HepG2 (cell line): ENCODE measurements around the gene GPR87. TPM values are rescaled to one million over a fixed set of nuclear protein-coding genes. Genes with fewer than 3 reads are reported as not detected.

Experiments
- ATAC-seq: fragments of 200-7000 bp; cut with Tn5 transposase; 3 replicates; pipeline ENCODE4 v1.9.1; 2020; ENCODE audit warnings: mild to moderate bottlenecking, moderate library complexity
- BruUV-seq: library from RNA; stranded (reverse); fragments of 400-500 nt; replicated peaks from 2 replicates; lab custom pipeline; 2021; lab: Mats Ljungman, UMichigan
- CTCF ChIA-PET: fragments of 300-600 bp; formaldehyde crosslinking; extraction: SDS; loops from one replicate; lab custom pipeline; 2021; ENCODE audit warnings: low total read pairs, inconsistent platforms, low intra/inter-chr PET ratio; lab: Yijun Ruan, JAX
- POLR2A ChIA-PET: fragments of 350-600 bp; sonication (Branson Sonifier 250); formaldehyde crosslinking; loops from one replicate; lab custom pipeline; 2020; ENCODE audit warnings: antibody characterized with exemption, inconsistent platforms; lab: Yijun Ruan, JAX
- DNase-seq: peaks from one replicate; pipeline ENCODE4 v3.0.0-alpha.2; 2015; ENCODE audit warnings: low spot score
- FAIRE-seq: peaks from 3 replicates; lab custom pipeline; 2011; peaks lifted over from hg19 to GRCh38; lab: Jason Lieb, UNC
- H2AFZ ChIP-seq: one replicate; pipeline ENCODE4 v1.6.1; 2011; ENCODE audit warnings: low read length, inconsistent platforms
- H3K27ac ChIP-seq: fragments of 300-600 bp; 3 replicates; pipeline ENCODE4 v1.8.0; 2011; ENCODE audit warnings: mixed run types, mild to moderate bottlenecking, mixed read lengths, low read length, inconsistent platforms; ENCODE audit not compliant: insufficient read depth; ENCODE audit errors: extremely low read length
- H3K27me3 ChIP-seq, 2 experiments: fragments of 200-600 bp in 1 of 2; 2 replicates in 1 of 2; 3 replicates in 1 of 2; pipeline versions ENCODE4 v1.6.0 to v1.8.0; 2011; ENCODE audit warnings: low read length in 2 of 2, mild to moderate bottlenecking in 2 of 2, moderate library complexity in 2 of 2, inconsistent platforms in 1 of 2; ENCODE audit not compliant: insufficient read depth in 2 of 2, control insufficient read depth in 1 of 2
- H3K36me3 ChIP-seq, 2 experiments: fragments of 200-600 bp in 1 of 2; replicated peaks in 1 of 2; 2 replicates in 1 of 2; 3 replicates in 1 of 2; pipeline versions ENCODE4 v1.5.1 to v1.8.0; 2011; ENCODE audit warnings: low read length in 2 of 2, inconsistent platforms in 1 of 2; ENCODE audit not compliant: insufficient read depth in 2 of 2, control insufficient read depth in 1 of 2
- H3K4me1 ChIP-seq: 2 replicates; pipeline ENCODE4 v1.5.1; 2012; ENCODE audit warnings: low read length, inconsistent platforms; ENCODE audit not compliant: insufficient read depth
- H3K4me2 ChIP-seq: 2 replicates; pipeline ENCODE4 v1.6.0; 2011; ENCODE audit warnings: low read depth, low read length, inconsistent platforms
- H3K4me3 ChIP-seq, 3 experiments: fragments of 200-600 bp in 1 of 3; sonication (generic), shearing (Covaris generic) in 1 of 3; replicated peaks in 1 of 3; 2 replicates each; pipeline ENCODE4 v1.5.1; 2011 to 2016; ENCODE audit warnings: low read length in 3 of 3, inconsistent platforms in 2 of 3, low read depth in 2 of 3, mild to moderate bottlenecking in 2 of 3, control low read depth in 1 of 3, mixed read lengths in 1 of 3; ENCODE audit not compliant: insufficient read depth in 1 of 3
- H3K79me2 ChIP-seq: one replicate; pipeline ENCODE4 v1.6.1; 2011; ENCODE audit warnings: low read length, inconsistent platforms; ENCODE audit not compliant: insufficient read depth
- H3K9ac ChIP-seq: 2 replicates; pipeline ENCODE4 v1.6.0; 2011; ENCODE audit warnings: mild to moderate bottlenecking, low read depth, low read length, inconsistent platforms; ENCODE audit not compliant: insufficient read depth
- H3K9me3 ChIP-seq: 2 replicates; pipeline ENCODE4 v1.5.1; 2012; ENCODE audit warnings: mild to moderate bottlenecking, low read length
- H4K20me1 ChIP-seq: 2 replicates; pipeline ENCODE4 v1.6.0; 2011; ENCODE audit warnings: inconsistent platforms, mild to moderate bottlenecking, low read length, moderate library complexity; ENCODE audit not compliant: insufficient read depth
- IRX3 ChIP-seq: sonication (generic); formaldehyde crosslinking; IDR thresholded peaks from 2 replicates; pipeline ENCODE4 v1.8.1; 2023; ENCODE audit warnings: mild to moderate bottlenecking, low read depth, missing genetic modification reagents, borderline replicate concordance
- LBX2 ChIP-seq: sonication (generic); formaldehyde crosslinking; IDR thresholded peaks from 2 replicates; pipeline ENCODE4 v1.5.0; 2020; ENCODE audit warnings: missing genetic modification reagents, mild to moderate bottlenecking, borderline replicate concordance
- LCORL ChIP-seq, 2 experiments: fragments of 450-650 bp in 1 of 2; sonication (generic) in 1 of 2; formaldehyde crosslinking in 1 of 2; IDR thresholded peaks; 2 replicates each; pipeline versions ENCODE4 v1.5.0 to v1.6.1; 2017 to 2020; ENCODE audit warnings: antibody characterized with exemption in 1 of 2, missing genetic modification reagents in 1 of 2
- MED13 ChIP-seq: sonication (generic); formaldehyde crosslinking; IDR thresholded peaks from 2 replicates; pipeline ENCODE4 v1.5.0; 2020; ENCODE audit warnings: missing genetic modification reagents
- MTF2 ChIP-seq: sonication (generic); formaldehyde crosslinking; IDR thresholded peaks from 2 replicates; pipeline ENCODE4 v1.5.0; 2020; ENCODE audit warnings: missing genetic modification reagents, borderline replicate concordance
- NR1H2 ChIP-seq: sonication (generic); formaldehyde crosslinking; IDR thresholded peaks from 2 replicates; pipeline ENCODE4 v1.8.1; 2022; ENCODE audit warnings: low read depth, missing genetic modification reagents, borderline replicate concordance
- ZNF574 ChIP-seq: sonication (generic); formaldehyde crosslinking; IDR thresholded peaks from 2 replicates; pipeline ENCODE4 v1.4.0; 2020; ENCODE audit warnings: missing genetic modification reagents
- whole genome bisulfite sequencing: methylation state at CpG from one replicate; pipeline ENCODE4 v1.1.6; 2017; ENCODE audit warnings: low lambda C conversion rate; 5-methylcytosine and 5-hydroxymethylcytosine counted together
- in situ Hi-C: cut with HindIII; loops from 2 replicates; pipeline ENCODE4 v1.10.0; 2017; ENCODE audit warnings: low pct_unique_long_range_greater_than_20kb; ENCODE audit not compliant: extremely low pct_ligation_motif_present
- intact Hi-C: fragments of 100-400 bp; cut with micrococcal nuclease; formaldehyde crosslinking; loops from one replicate; pipeline ENCODE4 v1.10.0; 2022; ENCODE audit not compliant: unreplicated experiment
- polyA plus RNA-seq, 8 experiments: library from polyadenylated mRNA; depleted of rRNA in 3 of 8; stranded (reverse) in 7 of 8; unstranded in 1 of 8; fragments of >200 nt; fragmentation: Illumina TruSeq in 4 of 8; extraction: Trizol in 4 of 8; gene quantifications; 2 replicates each; pipeline versions ENCODE4 v1.2.1 to v1.2.3, GENCODE V29; 2011 to 2016; ENCODE audit warnings: low read depth in 4 of 8, missing spikeins in 1 of 8, mixed read lengths in 1 of 8; ENCODE audit not compliant: insufficient read depth in 1 of 8
- total RNA-seq, 5 experiments: library from RNA; depleted of rRNA; stranded (reverse); fragments of >200 nt; fragmentation: Illumina TruSeq; extraction: Trizol; gene quantifications; 2 replicates each; pipeline ENCODE4 v1.2.3, GENCODE V29; 2016; ENCODE audit warnings: low read depth in 1 of 5
- TF ChIP-seq, protein P1 (sequence below): sonication (generic); formaldehyde crosslinking; IDR thresholded peaks from 2 replicates; pipeline ENCODE4 v1.8.0; 2022; ENCODE audit warnings: low read depth, missing genetic modification reagents
- TF ChIP-seq, protein P2 (sequence below): sonication (generic); formaldehyde crosslinking; IDR thresholded peaks from 2 replicates; pipeline ENCODE4 v1.4.0; 2020; ENCODE audit warnings: mild to moderate bottlenecking, missing genetic modification reagents

The GPR87 gene
- total and polyA plus RNA-seq, 2 of the 13 experiments (the other 11 are each of a cell fraction or from before 2014, with no cell fraction given): not detected

DNA sequence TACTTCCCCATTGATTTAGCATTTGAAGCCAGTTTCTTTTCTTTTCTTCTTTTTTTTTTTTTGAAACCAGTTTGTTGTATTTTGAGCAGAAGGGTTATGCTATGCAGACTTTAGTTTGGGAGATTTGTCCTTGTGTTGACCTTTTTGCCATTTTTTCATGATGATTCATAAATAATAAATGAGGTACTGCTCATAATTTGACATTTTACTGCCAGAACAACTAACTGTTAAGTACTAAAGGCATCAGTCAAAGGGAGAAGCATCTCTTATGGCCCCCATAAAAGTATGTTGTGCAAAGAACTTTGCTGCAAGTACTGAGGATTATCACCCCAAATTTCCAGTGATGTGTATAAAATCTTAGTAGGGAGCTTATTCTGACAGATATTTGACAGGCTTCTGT is 1.7 kb upstream of the GPR87 start (continued):
- TF ChIP-seq ZNF574 (no peak), IRX3 (CRISPR knock-in tag) (no peak)
- TF ChIP-seq, protein P1, sequence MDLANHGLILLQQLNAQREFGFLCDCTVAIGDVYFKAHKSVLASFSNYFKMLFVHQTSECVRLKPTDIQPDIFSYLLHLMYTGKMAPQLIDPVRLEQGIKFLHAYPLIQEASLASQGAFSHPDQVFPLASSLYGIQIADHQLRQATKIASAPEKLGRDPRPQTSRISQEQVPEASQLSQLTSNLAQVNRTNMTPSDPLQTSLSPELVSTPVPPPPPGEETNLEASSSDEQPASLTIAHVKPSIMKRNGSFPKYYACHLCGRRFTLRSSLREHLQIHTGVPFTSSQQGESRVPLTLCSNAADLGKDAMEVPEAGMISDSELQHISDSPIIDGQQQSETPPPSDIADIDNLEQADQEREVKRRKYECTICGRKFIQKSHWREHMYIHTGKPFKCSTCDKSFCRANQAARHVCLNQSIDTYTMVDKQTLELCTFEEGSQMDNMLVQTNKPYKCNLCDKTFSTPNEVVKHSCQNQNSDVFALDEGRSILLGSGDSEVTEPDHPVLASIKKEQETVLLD (CRISPR knock-in tag): no peak

- CTCF ChIA-PET: no interaction called here
- no peak for DNase-seq
- ATAC-seq: no peak
- H4K20me1 ChIP-seq: no peaks in the 10 kb centered on the region
- H3K4me3 ChIP-seq: no peak overlapping the region
- no peak overlapping the region for H2AFZ ChIP-seq
- H3K27me3 ChIP-seq: no peaks in the 10 kb centered on the region
- no peaks in the 10 kb centered on the region for H3K9me3 ChIP-seq
- H3K4me1 ChIP-seq: no peaks in the 10 kb centered on the region
- H3K79me2 ChIP-seq: no peaks in the 10 kb centered on the region
- WGBS: 86% methylated on average over 2 of the region's 2 CpGs
- no peak overlapping the region for H3K27ac ChIP-seq
- TF ChIP-seq NR1H2 (CRISPR knock-in tag): no peak
- no peak for TF ChIP-seq MED13
- no peak for TF ChIP-seq MTF2 (CRISPR knock-in tag)
- TF ChIP-seq LCORL (IDR thresholded peaks at IDR 0.05): no peak
- TF ChIP-seq LCORL (CRISPR knock-in tag; IDR thresholded peaks at IDR 0.05): no peak
- TF ChIP-seq, protein P2, sequence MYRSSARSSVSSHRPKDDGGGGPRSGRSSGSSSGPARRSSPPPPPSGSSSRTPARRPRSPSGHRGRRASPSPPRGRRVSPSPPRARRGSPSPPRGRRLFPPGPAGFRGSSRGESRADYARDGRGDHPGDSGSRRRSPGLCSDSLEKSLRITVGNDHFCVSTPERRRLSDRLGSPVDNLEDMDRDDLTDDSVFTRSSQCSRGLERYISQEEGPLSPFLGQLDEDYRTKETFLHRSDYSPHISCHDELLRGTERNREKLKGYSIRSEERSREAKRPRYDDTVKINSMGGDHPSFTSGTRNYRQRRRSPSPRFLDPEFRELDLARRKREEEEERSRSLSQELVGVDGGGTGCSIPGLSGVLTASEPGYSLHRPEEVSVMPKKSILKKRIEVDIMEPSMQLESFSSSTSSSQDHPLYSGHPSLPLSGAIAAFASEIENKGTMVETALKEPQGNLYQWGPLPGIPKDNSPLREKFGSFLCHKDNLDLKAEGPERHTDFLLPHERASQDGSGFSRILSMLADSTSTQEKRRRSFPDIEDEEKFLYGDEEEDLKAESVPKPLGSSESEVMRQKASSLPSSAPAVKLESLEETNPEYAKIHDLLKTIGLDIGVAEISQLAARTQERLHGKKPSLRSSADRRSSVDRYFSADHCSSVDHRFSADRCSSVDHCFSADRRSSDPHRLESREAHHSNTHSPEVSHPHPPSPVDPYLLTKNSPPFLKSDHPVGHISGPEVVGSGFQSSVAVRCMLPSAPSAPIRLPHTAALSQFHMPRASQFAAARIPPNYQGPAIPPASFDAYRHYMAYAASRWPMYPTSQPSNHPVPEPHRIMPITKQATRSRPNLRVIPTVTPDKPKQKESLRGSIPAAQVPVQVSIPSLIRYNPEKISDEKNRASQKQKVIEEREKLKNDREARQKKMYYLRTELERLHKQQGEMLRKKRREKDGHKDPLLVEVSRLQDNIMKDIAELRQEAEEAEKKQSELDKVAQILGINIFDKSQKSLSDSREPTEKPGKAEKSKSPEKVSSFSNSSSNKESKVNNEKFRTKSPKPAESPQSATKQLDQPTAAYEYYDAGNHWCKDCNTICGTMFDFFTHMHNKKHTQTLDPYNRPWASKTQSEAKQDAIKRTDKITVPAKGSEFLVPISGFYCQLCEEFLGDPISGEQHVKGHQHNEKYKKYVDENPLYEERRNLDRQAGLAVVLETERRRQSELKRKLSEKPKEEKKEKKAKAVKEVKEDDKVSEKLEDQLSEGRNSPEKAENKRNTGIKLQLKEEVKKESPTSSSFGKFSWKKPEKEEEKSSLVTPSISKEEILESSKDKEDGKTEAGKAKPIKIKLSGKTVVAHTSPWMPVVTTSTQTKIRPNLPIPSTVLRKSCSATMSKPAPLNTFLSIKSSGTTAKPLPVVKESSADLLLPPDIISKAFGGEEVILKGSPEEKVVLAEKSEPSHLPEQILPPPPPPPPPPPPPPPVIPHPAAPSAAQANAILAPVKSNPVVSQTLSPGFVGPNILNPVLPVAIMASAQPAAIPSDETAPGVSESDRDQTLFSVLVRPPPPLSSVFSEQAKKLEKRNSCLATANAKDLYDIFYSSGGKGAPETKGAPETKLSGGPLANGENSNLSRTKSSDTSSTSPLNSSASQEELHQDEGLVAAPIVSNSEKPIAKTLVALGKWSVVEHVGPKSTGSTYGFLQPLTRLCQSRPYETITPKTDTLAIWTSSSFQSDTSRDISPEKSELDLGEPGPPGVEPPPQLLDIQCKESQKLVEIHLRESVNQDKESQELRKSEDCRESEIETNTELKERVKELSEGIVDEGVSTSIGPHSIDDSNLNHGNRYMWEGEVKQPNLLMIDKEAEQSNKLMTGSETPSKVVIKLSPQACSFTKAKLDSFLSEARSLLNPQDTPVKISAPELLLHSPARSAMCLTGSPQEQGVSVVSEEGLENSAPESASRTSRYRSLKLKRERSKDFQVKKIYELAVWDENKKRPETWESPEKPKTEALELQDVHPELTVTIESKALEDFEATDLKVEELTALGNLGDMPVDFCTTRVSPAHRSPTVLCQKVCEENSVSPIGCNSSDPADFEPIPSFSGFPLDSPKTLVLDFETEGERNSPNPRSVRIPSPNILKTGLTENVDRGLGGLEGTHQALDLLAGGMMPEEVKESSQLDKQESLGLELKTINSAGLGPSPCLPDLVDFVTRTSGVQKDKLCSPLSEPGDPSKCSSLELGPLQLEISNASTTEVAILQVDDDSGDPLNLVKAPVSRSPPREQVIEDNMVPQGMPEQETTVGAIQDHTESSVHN (CRISPR knock-in tag): no peak
- no peak for TF ChIP-seq LBX2 (CRISPR knock-in tag)
- TF ChIP-seq, all 625 proteins: peak for 0
- in situ Hi-C loops (no loop called here), intact Hi-C loops (no loop called here)
- no peak overlapping the region for H3K9ac ChIP-seq
- no TSS peak for BruUV-seq
- POLR2A ChIA-PET: no interaction called here
- no peaks in the 10 kb centered on the region for H3K36me3 ChIP-seq
- no peak for FAIRE-seq
- H3K4me2 ChIP-seq: no peak overlapping the region
Observed at GRCh38 chr3:151315846-151316245, 774 bp downstream of the GPR87 start.
